Keratinocyte (primary cell): ENCODE data around the gene BRI3BP. TPM values are rescaled to one million over a fixed set of nuclear protein-coding genes. Genes with fewer than 3 reads are reported as not detected.

ENCODE experiments used
- DNase-seq: peaks from one replicate; pipeline ENCODE4 v3.0.0-alpha.2; 2011; ENCODE audit warnings: low read depth, missing footprints, low spot score
- FAIRE-seq: peaks from 2 replicates; lab custom pipeline; 2011; peaks lifted over from hg19 to GRCh38; lab: Jason Lieb, UNC
- H2AFZ ChIP-seq: 2 replicates; pipeline ENCODE4 v1.6.0; 2012; ENCODE audit warnings: low read length, control low read depth, inconsistent platforms; ENCODE audit not compliant: control insufficient read depth
- H3K27ac ChIP-seq: 2 replicates; pipeline ENCODE4 v1.5.1; 2011; ENCODE audit warnings: low read length; ENCODE audit not compliant: control insufficient read depth, insufficient read depth
- H3K27me3 ChIP-seq: 3 replicates; pipeline ENCODE4 v1.6.0; 2011; ENCODE audit warnings: low read length; ENCODE audit not compliant: control insufficient read depth, insufficient read depth; ENCODE audit errors: extremely low read depth
- H3K36me3 ChIP-seq, 2 experiments: 2 replicates in 1 of 2; 3 replicates in 1 of 2; pipeline ENCODE4 v1.5.1; 2011; ENCODE audit warnings: low read length in 2 of 2, mild to moderate bottlenecking in 1 of 2; ENCODE audit not compliant: control insufficient read depth in 2 of 2, insufficient read depth in 2 of 2; ENCODE audit errors: extremely low read depth in 1 of 2
- H3K4me1 ChIP-seq: 3 replicates; pipeline ENCODE4 v1.5.1; 2011; ENCODE audit warnings: low read length; ENCODE audit not compliant: control insufficient read depth, insufficient read depth; ENCODE audit errors: extremely low read depth
- H3K4me2 ChIP-seq: 3 replicates; pipeline ENCODE4 v1.6.0; 2011; ENCODE audit warnings: low read depth, low read length; ENCODE audit not compliant: control insufficient read depth, insufficient read depth; ENCODE audit errors: extremely low read depth
- H3K4me3 ChIP-seq, 3 experiments: fragments of 200-600 bp in 1 of 3; sonication (generic) in 1 of 3; 2 replicates in 2 of 3; 3 replicates in 1 of 3; pipeline ENCODE4 v1.5.1; 2011 to 2016; ENCODE audit warnings: low read length in 3 of 3, mild to moderate bottlenecking in 3 of 3, control low read depth in 2 of 3, inconsistent platforms in 1 of 3, low read depth in 1 of 3, mixed read lengths in 1 of 3, mixed run types in 1 of 3, moderate library complexity in 1 of 3; ENCODE audit not compliant: control insufficient read depth in 2 of 3, insufficient read depth in 2 of 3; ENCODE audit errors: extremely low read depth in 1 of 3
- H3K79me2 ChIP-seq: 2 replicates; pipeline ENCODE4 v1.6.0; 2012; ENCODE audit warnings: low read length; ENCODE audit not compliant: control insufficient read depth, insufficient read depth
- H3K9ac ChIP-seq: 3 replicates; pipeline ENCODE4 v1.6.0; 2011; ENCODE audit warnings: low read length; ENCODE audit not compliant: control insufficient read depth, insufficient read depth; ENCODE audit errors: extremely low read depth
- H3K9me1 ChIP-seq: 3 replicates; pipeline ENCODE4 v1.6.0; 2011; ENCODE audit warnings: low read length; ENCODE audit not compliant: control insufficient read depth, insufficient read depth; ENCODE audit errors: extremely low read depth
- H3K9me3 ChIP-seq: 2 replicates; pipeline ENCODE4 v1.5.1; 2012; ENCODE audit warnings: low read depth, low read length; ENCODE audit not compliant: control insufficient read depth
- H4K20me1 ChIP-seq: 3 replicates; pipeline ENCODE4 v1.6.0; 2011; ENCODE audit warnings: low read length; ENCODE audit not compliant: control insufficient read depth, insufficient read depth; ENCODE audit errors: extremely low read depth
- CTCF ChIP-seq, 3 experiments: IDR thresholded peaks in 1 of 3; conservative IDR thresholded peaks in 1 of 3; optimal IDR thresholded peaks in 1 of 3; 2 replicates in 2 of 3; 3 replicates in 1 of 3; pipeline versions ENCODE3 to v1.5.1; 2011; ENCODE audit warnings: low read length in 3 of 3, mild to moderate bottlenecking in 3 of 3, moderate library complexity in 2 of 3, control low read depth in 1 of 3, inconsistent platforms in 1 of 3; ENCODE audit not compliant: insufficient read depth in 2 of 3; ENCODE audit errors: extremely low read depth in 1 of 3
- EZH2 ChIP-seq: IDR thresholded peaks from one replicate; pipeline ENCODE4 v1.6.1; 2012; ENCODE audit warnings: inconsistent platforms, mild to moderate bottlenecking, low read length, moderate library complexity
- dilution Hi-C: fragments of 300-500 bp; cut with MboI; formaldehyde crosslinking; loops from one replicate; pipeline ENCODE4 v1.7.0; 2020; ENCODE audit warnings: low sequenced_read_pairs; ENCODE audit not compliant: extremely low pct_ligation_motif_present
- polyA plus RNA-seq, 5 experiments: library from polyadenylated mRNA; depleted of rRNA in 3 of 5; stranded (reverse) in 3 of 5; stranded (forward) in 1 of 5; unstranded in 1 of 5; fragments of >200 nt; gene quantifications; 1 replicate in 1 of 5; 2 replicates in 3 of 5; 3 replicates in 1 of 5; pipeline versions ENCODE4 v1.2.1 to v1.2.3, GENCODE V29; 2011 to 2012; ENCODE audit warnings: missing spikeins in 2 of 5, low read depth in 1 of 5, low replicate concordance in 1 of 5

The BRI3BP gene
- polyA plus RNA-seq, 1 donor (not counting 4 experiments of a cell fraction or from before 2014, with no cell fraction given), result 11.6 TPM

- no peaks in the 10 kb centered on the region for H3K9me3 ChIP-seq
- DNase-seq, result no peak
- dilution Hi-C loops, result no loop called here
- no peak overlapping the region for H3K27ac ChIP-seq
- no peak overlapping the region for H2AFZ ChIP-seq
- H4K20me1 ChIP-seq, result no peaks in the 10 kb centered on the region
- TF ChIP-seq EZH2, result no peak
- no peak for TF ChIP-seq CTCF (optimal IDR thresholded peaks at IDR 0.05 in 1 of 3, IDR thresholded peaks at IDR 0.05 in 1 of 3, conservative IDR thresholded peaks at IDR 0.05 in 1 of 3; ENCODE audit: extremely low read depth in 1 of 3, insufficient read depth in 2 of 3, low read length in 3 of 3)
- H3K4me2 ChIP-seq, result no peak overlapping the region
- FAIRE-seq, result no peak
- no peak overlapping the region for H3K4me3 ChIP-seq
- H3K9me1 ChIP-seq, result no peaks in the 10 kb centered on the region
- peaks cover 24 to 47% of the 10 kb centered on the region in 2 experiments for H3K36me3 ChIP-seq
- no peaks in the 10 kb centered on the region for H3K79me2 ChIP-seq
- H3K4me1 ChIP-seq, result no peaks in the 10 kb centered on the region
- no peaks in the 10 kb centered on the region for H3K27me3 ChIP-seq
- H3K9ac ChIP-seq, result no peak overlapping the region
These were observed 21.8 kb upstream of the BRI3BP start for GRCh38 chr12:124971603-124972002.

GRCh38 chr12:124972211-124972610 lies 21.2 kb upstream of the BRI3BP start:
- H3K36me3 ChIP-seq, result peaks cover 23 to 47% of the 10 kb centered on the region in 2 experiments
- dilution Hi-C loops, result no loop called here

More at GRCh38 chr12:124972211-124972610, 21.2 kb upstream of the BRI3BP start:
- no peak for DNase-seq
- FAIRE-seq, result no peak
- Histone ChIP-seq H4K20me1 (no peaks in the 10 kb centered on the region), H3K4me1 (no peaks in the 10 kb centered on the region), H3K79me2 (no peaks in the 10 kb centered on the region), H3K27ac (no peak overlapping the region), H2AFZ (no peak overlapping the region), H3K9me1 (no peaks in the 10 kb centered on the region), H3K9me3 (no peaks in the 10 kb centered on the region), H3K9ac (no peak overlapping the region), H3K27me3 (no peaks in the 10 kb centered on the region), H3K4me2 (no peak overlapping the region), H3K4me3 (no peak overlapping the region)
- TF ChIP-seq CTCF (optimal IDR thresholded peaks at IDR 0.05 in 1 of 3, IDR thresholded peaks at IDR 0.05 in 1 of 3, conservative IDR thresholded peaks at IDR 0.05 in 1 of 3; ENCODE audit: extremely low read depth in 1 of 3, insufficient read depth in 2 of 3, low read length in 3 of 3) (no peak), EZH2 (no peak)
